NCI-H1694 (cell line): ENCODE results near the gene TAAR9.

Experiments
- DNase-seq: peaks from one replicate; lab custom pipeline; 2025; lab: John Stamatoyannopoulos, UW

TAAR9 gene, protein sequence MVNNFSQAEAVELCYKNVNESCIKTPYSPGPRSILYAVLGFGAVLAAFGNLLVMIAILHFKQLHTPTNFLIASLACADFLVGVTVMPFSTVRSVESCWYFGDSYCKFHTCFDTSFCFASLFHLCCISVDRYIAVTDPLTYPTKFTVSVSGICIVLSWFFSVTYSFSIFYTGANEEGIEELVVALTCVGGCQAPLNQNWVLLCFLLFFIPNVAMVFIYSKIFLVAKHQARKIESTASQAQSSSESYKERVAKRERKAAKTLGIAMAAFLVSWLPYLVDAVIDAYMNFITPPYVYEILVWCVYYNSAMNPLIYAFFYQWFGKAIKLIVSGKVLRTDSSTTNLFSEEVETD

DNA sequence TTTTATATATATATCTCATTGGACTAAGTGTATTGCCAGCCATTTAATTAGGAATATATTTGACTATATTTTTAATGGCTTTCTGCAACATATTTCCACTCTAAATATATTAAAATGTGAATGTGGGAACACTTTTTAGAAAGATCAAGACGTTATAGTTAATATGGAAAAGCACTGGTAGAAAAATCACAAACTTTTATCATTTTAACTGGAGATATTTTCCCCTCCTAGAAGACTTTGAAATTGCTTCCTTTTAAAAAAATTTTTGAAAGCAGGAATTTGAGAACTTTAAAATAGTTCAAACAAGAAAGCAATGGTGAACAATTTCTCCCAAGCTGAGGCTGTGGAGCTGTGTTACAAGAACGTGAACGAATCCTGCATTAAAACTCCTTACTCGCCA is at the start of gene TAAR9:
Gene TAAR9 (plus strand): TSS at position 301 of the 400 bp plus-strand sequence. CDS start 13 bp downstream, at position 314.
- no peak for DNase-seq

DNA sequence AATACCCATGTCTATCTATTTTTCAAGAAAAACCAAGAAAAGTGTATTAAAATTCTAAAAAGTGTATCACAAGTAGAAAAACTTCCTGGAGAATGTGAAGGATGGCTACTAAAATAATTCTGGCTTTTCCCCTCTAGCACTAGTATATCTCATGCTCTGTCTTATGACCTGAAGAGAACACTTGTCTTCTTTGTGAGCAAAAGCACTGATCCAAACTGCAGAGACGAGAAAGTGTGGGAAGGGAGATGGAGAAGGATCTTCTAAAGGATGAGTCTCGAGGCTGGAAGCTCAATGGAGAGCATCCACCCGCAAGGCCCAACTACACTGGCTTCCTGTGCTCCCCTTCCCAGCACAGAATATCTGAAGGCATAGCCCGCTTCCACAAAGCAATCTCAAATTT is 48.7 kb upstream of the TAAR9 start:
- DNase-seq = no peak

DNA sequence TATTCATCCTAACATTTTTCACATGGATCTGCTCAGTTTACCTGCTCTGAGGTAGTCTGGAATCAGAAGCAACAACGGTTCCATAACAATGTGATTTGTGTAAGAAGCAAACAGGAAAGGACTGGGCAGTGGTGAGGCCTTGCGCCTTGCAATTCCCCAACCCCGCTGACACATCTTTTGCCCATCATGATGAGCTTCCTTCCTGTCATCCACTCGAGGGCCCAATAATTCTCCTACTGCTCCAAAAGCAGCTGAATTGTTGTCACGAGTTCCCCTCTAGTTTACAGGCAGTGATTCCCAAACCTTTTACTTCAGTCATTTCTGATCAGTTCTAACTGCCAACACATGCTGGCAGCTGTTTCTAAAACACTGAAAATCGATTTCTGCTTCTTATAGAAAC is 48.1 kb upstream of the TAAR9 start:
- no peak for DNase-seq

DNA sequence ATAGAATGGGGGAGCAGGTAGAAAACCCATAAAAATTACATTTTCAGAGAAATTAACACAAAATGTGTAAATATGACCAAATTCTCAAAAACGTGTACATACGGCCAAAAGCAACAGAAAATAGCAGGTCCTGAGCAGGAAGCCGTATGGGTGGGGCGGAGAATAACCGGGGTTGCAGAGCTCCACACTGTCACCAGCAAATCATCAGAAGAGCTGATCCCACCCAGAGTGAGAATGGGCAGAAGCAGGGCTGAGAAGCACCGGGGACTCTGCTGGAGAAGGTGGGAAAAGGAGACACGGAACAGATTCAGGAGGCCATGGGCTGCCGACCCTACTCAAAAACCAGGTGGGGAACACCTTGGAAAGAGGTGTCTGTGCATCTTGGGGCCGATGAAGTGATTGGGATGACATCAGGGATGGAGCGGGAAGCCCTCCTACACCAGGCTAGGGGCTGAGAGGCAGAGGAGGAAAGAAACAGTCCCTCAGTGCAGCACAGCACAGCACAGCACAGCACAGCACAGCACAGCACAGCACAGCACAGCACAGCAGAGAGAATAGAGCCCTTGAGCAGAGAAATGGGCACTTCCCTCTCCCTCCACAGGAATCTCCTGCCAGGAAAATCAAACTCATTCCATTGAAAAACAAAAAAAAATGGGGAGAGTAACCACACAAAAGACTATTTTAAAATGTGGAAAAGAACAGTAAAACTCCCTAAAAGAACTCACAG is 47.4 kb upstream of the TAAR9 start:
- DNase-seq = no peak

DNA sequence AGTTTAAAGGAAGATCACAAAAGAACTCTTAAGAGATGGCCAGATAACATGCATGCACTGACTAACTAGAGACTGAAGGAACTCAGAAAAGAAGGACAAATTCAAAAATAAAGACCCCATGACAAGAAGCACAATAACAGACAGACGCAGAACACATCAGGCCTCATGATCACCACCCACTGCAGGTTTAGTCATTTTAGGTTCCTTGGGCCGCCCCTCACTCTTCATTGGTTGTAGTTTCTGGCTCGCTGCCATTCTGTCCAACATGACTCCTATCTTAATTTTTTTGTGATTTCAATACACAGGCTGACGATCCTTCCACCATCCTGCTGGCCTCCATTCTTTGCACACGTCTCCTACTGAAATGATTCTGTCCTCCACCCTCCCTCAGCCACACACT is 46.8 kb upstream of the TAAR9 start:
- no peak for DNase-seq

DNA sequence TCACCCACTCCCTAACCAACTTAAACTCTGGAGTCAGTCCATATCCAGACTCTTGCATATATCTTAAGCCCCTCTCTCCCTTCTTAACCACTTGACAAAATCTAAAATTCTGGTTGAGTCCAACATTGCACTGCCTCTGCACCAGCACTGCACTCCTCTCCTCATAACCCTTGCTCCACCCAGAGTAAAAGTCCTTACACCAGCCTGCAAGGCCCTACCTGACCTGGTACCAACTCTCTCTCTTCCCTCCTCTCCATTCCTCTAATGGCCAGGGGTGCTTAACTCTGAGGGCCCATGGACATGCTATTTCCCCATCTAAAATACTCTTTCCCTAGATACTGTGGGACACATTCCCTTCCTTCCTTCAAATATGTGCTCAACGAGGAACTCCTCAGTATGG is 46.2 kb upstream of the TAAR9 start:
- no peak for DNase-seq

DNA sequence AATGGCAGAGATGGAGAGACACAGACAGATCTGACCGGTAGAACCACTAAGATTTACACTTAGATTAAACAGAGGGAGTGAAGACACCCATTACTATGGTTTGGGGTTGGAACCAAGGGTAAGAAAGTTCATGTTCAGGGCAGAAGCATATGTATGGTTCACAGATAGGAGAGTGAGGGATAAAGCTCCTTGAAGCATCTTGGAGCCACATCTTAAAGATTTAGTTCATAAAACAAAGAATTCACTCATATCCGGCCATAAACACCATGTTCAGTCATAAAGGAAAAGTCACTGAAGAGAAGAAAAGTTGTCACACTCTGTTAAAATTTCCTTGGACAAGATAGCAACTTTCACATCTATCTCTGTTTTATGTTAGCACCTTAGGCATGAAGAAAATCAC is 43.1 kb upstream of the TAAR9 start:
- no peak for DNase-seq

DNA sequence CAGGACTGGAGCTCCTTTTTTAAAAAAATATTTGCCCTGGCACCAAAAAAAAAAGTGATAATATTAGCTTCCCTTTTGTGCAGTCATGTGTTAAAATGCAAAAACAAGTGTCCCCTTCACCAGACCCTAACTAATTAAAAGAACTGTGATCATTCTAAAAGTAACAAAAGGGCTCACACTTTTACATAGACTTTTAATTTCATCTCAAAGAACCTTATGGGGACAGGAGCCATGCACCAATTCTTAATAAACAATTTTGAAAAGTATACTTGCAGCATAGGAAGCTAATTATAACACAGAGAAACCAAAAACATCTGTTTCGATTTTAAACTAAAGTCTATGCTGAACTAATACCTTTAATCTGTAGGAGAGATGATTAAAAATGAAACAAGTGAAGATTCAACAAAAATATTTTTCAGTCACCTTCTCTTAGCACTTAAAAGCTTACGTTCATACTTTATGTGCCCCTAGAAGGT is 42.4 kb upstream of the TAAR9 start:
- no peak for DNase-seq

DNA sequence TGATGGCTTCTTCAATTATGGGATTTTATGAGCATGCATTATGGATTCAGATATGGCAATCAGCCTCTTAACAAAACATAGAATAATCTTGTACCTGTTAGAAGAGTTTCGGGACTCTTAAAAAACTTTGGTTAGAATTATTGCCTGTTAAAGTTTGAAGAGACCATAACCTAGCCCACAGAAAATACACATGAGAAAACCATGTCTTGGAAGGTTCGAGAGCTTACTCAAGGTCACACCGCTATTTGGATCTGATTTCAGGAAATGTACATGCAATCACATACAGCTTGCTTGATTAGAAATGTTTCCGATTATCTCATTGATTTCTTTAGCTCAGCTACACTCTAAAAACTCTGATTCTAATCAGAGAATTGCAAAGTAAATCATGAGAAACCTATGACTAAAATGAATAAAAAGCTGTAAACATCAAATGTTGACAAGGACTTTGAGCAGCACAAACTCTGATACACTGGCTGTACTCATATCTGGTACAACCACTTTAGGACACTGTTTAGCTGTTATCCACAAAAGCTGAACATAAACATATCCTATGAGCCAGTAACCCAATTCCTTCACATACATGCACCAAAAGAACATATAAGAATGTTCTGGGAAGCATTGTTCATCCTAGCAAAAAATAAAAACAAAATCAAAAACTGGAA is 41.4 kb upstream of the TAAR9 start:
- DNase-seq = no peak

DNA sequence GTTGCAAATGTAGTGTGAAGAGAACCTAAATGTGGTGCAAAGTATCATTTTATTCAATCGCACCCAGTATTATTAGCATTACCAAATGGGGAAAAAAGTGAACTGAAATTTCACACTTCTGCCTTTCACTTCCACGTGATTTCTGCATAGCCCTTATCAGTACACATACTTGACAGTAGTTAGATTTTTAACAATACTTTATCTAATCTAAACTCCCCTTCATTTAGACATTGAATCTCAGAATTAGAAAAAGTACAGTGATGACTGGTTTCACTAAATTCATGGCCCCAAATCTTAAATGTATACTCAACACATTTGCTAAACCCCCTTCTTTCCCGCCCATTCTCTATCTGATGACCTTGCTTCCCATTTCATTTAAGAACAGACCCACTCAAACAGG is 39.4 kb upstream of the TAAR9 start:
- DNase-seq = no peak

DNA sequence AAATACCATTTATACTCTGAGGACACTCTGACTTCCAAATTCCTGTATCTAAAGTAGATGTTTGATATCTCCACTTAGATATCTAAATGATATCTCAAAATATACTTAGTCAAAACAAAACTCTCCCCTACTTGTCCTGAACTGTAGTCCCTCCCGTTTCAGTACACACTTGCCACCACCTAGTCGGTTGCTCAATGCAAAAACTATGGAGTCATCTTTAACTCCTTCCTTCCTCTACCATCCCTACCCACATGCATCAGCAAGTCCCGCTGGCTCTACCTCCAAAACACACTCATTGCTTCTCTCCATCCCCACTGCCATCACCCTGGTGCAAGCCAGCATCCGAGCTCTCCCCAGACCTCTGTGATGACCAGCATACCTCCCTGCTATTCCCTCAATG is 38.3 kb upstream of the TAAR9 start:
- DNase-seq = no peak

DNA sequence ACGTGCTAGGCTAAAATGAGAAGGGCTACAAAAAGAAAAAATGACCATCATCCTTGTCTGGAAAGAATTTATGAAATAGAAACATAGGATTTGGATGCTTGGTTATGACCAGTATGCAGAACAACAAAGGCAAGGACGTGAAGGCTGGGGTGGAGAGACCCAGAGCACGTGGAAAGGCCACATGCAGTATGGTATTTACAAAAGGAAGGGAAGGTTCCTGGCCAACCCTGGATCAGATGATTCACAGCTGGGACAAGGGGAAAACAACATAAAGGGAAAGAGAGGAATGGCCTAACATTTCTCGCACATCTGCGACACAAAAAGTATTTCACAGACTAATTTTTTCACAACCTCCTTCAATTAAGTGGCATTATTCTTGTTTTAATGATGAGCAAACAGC is 33.3 kb upstream of the TAAR9 start:
- DNase-seq = no peak

DNA sequence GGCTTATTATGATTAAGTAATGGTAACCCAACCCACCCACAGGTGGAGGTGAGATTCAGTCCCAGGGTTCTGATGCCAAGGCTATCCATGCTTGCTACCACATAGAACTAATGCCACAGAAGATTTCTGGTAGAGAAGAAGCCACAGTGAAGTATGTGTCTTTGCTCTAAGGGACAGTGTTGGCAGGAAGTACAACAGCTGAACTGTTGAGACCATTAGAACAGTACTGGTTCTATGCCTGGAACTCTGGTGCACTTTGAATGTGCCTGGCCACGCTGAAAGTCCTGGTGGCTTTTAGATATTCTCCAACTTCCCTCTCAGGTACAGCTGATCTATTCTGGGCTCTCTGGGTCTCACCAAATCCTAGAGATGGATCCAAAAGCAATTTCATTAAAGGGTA is 32.9 kb upstream of the TAAR9 start:
- DNase-seq = no peak

DNA sequence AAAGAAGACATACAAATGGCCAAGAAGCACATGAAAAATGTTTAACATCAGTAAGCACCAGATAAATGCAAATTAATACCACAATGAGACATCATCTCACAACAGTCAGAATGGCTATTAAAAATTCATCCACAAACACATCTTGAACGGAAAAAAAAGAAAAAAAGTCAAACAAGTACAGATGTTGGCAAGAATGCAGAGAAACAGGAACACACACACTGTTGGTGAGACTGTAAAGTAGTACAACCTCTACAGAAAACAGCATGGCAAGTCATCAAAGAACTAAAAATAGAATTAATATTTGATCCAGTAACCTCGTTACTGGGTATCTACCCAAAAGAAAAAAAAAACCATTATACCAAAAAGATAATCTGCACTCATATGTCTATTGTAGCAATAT is 31.6 kb upstream of the TAAR9 start:
- no peak for DNase-seq

DNA sequence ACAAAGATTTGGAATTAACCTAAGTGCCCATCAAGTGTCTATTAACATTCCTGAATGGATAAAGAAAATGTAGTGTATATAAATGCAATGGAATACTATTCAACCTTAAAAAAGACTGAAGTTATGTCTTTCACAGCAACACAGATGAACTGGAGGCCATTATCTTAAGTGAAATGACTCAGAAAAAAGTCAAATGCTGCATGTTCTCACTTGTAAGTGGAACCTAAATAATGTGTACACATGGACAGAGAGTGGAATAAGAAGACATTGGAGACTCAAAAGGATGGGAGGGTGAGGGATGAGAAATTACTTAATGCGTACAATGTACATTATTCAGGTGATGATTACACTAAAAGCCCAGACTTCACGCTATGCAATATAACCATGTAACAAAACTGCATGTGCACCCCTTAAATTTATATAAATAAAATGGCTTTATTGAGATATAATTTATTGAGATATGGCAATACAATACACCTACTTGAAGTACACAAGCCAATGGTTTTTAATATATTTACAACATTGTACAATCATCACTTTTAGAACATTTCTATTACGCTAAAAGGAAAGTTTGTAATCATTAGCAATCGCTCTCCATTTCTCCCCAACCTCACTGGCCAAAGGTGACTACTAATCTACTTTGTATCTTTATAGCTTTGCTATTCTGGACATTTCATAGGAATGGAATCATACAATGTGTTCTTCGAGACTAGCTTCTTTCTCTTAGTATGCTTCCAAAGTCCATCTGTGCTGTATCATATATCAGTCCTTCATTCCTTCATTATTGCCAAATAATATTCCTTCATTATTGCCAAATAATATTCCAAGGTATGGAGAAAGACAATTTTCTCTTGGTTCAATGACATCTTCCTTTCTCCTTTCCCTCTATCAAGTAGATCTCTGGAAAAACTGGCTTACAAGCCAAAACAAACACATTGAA is 30.9 kb upstream of the TAAR9 start:
- no peak for DNase-seq

DNA sequence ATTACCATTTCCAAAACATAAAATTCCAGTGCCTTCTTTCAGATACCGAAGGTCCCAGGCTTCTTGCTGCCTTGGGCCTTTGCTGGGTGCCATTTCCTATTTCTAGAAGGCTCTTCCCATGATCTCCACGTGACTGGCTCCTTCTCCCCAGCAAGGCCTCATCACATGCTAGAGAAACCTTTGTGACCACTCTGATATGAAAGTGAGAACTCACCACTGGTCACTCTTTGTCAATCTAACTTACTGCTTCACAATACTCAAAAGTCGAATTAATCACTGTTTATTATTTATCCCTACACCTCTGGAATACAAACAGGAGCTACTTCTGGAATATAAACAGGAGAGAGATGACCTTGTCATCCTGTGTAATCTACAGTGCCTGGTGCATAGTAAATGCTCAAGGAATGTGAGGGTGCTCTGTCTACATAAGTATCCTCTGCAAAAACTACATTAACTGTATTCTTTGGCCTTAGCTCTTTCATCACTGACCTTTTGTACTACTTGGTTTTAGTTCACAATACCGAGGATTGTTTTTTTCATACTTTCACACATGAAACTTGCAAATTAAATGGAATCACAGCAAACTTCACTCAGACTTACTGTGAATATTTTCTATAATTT is 26.8 kb upstream of the TAAR9 start:
- no peak for DNase-seq

DNA sequence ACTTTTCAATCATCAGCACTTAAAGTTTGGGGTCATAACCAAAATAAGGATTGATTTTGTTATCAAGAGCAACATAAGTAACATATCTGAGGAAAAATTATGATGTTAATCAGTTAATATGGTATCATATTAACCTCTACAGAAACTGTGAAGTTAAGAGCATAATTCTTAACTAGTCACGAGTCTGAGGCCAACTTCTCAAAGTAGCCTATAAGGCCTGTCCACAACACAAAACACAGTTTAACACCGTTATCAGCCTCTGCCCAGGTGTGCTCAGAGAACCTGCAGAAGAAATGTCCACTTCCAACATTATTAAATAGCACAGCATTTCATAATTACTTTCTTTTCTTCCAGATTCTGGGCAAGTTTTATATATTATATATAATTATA is 26.3 kb upstream of the TAAR9 start:
- DNase-seq = no peak

DNA sequence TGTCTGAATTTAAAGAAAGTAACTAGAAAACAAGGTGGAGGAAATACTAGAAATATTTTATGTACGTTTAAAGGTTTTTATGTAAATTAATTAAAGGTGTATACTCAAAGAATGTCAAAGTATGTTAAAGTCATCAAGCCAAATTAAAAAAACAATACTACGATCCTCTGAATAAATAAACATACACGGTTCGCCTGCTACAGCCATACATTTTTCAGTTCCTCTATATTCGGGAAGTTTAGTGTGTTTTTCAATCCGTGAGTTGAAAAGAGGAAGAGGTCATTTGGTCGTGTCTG is 25.8 kb upstream of the TAAR9 start:
- no peak for DNase-seq

DNA sequence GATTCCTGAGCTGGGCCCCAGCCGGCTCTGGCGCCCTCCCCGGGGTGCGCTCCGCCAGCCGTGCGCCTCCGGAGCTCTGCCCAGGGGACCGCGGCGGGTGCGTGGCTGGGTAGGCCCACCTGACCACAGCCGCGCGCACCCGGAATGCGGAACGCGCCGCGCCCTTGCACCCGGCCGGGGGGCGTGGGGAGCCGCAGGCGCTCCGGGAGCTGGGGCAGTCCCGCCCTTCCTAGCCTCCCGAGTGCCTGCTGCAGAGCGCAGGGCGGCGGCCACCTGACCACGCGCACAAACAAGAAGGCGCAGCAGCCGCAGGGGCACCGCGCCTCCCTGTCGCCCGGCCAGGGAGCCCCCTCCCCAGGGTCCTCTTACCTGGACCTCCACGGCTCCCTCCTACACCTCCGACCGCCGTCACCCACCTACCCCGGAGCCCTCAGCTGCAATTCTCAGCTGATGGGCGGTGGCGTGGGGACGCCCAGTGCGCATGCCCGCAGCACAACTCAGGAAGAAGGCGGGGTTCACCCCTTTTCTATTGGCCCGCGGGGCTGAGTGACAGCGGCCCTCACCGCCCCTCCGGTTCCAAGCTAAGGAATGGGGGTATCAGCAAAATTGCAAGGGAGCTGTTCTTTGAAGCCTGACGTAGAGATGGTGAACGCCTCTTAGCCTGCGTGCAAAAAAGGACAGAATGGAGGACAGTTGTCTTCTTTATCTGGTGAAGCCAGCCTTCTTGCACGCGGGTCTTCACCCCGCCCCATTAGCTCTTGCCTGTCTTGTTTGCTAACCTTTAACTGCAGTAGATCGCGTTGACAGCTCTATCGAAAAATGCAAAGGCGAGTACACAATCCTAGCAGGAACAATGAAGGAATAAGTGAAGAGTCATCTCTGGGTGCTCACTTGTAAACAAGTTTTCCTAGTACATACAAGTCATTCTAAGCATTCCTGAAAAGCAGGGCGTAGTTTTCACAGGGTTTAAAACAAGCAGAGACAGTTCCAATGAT is 25.1 kb upstream of the TAAR9 start, which contains the start of gene STX7:
Gene STX7 (minus strand): TSS at position 479 of the 995 bp plus-strand sequence. CDS start 9,586 bp downstream, outside the sequence.
- peak; percentile 67 for DNase-seq

DNA sequence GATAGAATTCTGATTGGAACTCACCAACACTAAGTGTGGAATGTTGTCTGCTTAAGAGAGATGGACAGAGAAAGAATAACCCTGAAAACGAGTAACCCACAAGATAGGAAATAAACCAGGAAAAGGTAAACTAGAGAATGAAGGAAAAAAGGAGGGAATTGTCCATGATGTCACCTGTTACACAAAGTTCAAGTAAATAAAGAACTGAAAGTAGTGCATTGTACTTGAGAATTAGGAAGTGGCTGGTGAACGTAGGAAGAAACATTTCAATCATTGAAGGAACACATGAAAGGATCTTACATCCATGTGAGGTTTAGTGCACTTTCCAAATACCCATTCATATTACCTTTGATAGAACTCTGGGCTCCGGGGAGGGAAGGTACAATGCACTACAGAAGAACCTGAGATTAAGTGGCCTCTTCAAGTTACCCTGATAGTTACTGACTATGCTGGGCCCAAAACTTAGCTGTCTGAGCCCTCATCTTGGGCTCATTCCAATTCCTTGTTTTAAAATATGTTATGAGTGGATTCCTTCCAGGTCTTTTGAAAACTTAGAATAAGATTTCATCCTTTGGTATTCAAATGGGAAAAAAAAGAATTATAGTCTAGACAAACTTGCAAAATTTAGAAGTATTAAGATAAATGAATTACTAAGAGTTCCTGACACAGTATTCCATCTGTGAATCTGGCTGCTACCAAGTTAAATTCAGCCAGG is 24.1 kb upstream of the TAAR9 start:
- DNase-seq = no peak
